IPS-11a (cell line): ENCODE measurements around the gene EPS8L3.
"Not testable (repeated sequence)": the region's sequence is repeated elsewhere in the genome, so short reads cannot be mapped to it uniquely, and the experiment has no call there.

Experiments used
- H3K4me3 ChIP-seq: one replicate; pipeline ENCODE4 v1.5.1; 2013; ENCODE audit warnings: low read depth, low read length, control low read depth

Gene EPS8L3, protein sequence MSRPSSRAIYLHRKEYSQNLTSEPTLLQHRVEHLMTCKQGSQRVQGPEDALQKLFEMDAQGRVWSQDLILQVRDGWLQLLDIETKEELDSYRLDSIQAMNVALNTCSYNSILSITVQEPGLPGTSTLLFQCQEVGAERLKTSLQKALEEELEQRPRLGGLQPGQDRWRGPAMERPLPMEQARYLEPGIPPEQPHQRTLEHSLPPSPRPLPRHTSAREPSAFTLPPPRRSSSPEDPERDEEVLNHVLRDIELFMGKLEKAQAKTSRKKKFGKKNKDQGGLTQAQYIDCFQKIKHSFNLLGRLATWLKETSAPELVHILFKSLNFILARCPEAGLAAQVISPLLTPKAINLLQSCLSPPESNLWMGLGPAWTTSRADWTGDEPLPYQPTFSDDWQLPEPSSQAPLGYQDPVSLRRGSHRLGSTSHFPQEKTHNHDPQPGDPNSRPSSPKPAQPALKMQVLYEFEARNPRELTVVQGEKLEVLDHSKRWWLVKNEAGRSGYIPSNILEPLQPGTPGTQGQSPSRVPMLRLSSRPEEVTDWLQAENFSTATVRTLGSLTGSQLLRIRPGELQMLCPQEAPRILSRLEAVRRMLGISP

DNA sequence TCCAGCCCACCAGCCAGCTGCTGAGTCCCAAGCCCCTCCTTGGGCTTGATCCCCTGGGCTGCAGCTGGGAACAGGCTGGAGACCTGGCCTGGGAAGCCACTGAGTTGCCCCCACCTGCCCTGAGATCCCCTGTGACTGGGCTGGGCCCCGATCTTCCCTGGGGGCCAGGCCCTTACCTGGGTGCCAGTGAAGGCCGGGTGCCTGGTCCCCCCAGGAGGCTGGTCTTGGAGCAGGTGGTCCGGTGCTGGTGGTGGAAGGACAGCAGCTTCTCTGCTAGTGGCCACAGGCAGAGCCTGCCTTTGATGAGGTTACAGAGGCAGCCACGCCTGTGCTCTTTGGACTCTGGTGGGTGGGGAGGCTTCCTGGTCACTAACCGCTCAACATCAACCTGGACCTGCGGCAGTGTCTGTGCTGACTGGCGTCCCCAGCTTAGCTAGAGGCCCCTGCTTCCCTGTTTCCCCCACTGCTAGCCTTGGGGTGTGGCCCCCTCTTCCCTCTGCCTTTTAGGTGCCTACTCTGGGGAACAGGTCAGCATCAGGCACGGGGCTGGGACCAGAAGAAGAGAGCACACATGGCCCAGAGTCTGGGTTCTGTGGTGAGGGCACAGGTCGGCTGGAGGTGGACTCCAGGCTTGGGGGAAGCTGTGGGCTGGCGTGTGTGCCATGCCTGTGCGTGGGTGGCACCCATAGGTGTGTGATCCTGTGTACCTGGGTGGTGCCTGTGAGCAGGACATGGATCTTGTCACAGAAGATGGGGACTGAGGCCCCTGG lies at the start of gene EPS8L3:
EPS8L3 (minus strand) TSS at position 278 of the 770 bp plus-strand sequence. CDS start 2,174 bp downstream, outside the sequence.
- H3K4me3 ChIP-seq: no peak within 1 kb of the TSS

DNA sequence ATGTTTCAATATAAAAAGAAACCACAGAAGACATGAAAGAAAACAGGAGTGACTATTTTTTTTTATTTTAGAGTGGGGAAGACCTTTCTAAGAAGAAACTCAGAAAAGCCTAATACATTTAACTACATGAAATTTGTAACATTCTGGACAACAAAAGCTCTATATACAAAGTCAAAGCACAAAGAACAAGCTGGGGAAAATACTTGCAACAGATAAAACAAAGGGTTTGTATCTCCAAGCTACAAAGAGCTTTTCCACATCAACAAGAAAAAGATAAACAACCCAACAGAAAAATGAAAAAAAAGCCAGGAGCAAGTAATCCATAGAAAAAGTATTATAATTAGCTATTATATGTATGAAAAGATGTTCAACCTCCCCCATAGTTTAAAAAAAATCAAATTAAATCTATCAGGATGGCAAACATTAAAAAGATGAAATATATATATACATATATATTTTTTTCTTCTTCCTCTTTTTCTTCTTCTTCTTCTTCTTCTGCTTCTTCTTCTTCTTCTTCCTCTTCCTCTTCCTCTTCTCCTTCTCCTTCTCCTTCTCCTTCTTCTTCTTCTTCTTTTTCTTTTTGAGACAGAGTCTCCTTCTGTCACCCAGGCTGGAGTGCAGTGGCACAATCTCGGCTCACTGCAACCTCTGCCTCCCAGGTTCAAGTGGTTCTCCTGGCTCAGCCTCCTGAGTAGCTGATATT lies 49.1 kb upstream of the EPS8L3 start:
- no peak overlapping the region for H3K4me3 ChIP-seq

DNA sequence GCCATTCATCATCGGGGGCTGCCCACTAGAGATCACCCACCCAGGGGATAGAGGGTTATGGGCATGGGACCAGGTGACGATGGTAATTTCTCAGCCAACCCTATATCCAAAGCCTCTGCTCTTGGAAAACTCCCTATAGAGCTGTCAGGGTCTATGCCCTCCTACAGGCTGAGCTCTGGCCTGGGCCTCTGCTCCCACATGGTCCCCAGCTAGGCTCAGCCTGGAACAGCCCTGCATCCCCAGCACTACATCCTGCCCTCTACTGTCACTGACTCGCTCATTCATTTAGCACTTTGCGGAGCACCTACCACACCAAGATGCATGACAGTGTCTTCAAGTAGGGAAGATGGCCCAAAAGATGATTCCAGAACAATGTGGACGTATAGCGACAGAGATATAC lies 45.0 kb upstream of the EPS8L3 start:
- no peak overlapping the region for H3K4me3 ChIP-seq

DNA sequence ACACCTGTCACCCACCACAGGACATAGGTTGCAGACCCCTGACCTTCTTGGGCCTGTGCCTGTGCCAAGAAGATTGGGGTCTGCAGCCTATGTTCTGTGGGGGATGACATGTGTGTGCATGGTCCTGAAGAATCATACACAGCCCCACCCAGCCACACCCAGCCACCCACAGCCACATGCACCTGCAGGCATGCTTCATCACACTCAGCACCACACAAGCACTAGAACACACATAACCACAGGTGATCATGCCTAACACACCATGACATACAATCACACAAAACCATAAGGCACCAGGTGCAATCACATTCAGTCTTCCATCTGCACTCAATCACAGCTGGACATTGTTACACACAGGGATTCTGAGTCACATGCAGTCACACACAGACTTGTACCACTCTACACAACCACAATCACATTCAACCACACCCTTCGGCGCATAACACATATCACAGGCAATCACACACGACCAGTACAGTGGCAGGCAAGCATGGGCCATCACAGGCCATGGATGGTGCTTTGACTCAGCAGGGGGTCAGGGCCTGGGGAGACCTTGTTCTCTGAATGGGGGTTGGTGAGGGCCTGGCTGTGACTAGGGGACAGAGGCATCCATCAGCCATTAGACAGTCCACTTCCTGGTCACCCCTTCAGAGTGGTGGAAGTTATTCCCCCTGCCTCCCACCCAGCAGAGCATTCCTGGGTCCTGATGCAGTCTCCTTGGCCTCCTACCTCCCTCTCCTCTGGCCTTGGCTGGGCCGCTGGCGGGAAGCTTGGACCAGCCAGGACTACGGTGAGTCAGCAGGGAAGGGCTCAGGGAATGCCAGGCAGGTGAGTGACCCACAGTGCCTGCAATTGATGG lies 44.3 kb upstream of the EPS8L3 start:
- no peak overlapping the region for H3K4me3 ChIP-seq

DNA sequence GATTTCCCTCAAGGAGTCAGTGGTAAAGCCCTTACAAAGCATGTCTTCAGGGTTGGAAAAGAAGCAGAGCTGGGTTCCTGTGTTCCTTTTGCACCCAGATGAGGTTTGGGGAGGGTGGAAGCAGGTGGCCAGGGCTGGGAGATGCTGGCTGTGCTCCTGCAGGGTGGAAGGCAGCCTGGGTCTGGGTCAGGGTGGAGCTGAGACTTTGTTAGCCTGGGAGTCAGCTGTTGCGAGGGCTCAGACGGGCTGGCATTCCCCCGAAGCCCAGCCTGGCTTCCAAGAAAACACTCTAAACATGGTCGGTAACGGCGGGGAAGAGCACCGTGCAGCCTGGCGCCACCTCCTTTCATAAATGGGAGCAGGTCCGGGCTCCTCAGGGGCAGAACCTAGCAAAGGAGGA lies 43.7 kb upstream of the EPS8L3 start:
- no peak overlapping the region for H3K4me3 ChIP-seq

DNA sequence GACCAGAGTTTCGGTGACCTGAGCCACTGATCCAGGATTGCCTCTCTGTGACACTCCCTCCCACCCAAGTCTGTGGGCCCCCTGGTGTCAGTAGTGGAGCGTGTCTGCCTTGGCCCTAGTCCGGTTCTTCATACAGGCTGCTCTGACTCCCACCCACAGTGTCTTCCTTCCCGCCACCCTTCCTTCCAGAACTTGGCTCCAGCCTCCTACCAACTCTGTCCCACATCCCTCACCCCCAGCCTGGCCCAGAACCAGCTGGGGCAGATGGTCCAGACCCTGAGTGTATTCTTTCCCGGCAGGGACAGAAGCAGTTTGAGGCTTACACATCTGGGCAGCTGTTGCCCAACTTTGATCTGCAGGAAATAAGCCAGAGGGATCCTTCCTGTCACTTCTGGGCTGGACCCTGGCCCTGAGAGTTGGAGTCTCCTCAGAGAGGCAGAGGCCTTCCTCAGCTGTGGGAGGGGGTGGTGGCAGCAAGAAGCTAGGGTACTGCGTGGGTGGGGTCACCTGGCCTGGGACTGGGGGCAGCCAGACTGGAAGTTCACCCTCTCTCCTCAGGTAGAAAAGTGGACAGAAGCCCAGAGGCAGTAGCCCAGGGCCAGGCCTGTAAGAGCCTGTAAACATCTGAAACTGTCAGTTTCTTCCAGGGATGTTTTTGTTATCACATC lies 43.1 kb upstream of the EPS8L3 start:
- no peak overlapping the region for H3K4me3 ChIP-seq

DNA sequence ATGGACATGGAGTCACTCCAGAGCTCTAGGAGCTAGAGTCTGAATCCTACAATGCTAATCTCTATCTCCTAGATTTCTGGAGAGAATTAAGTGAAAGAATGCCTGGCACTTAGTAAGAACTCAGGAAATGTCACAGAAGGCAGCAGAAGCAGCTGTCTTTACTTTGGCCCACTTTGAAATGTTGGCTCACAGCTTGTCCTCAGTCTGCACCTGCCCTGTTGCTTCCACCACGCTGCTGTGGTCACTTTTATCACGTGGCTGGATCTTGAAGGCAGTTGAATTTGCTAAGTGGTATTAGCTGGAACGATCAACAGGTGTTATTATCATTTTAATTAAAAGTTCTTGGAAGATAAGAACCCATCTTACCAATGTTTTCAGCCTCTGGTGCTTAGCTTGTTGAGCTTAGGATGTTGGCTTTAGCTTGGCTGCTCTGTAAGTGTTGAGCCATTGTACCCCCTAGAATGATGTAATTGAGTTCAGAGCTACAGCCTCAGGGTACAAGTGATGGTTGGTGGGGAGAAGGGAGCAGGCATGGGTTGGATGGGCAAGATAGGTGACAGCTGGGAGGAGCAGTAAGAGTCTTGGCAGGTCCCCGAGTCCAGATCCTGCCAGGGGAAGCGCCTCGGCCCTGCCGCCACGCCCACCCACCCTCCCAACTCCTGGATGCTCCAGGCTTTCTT lies 41.9 kb upstream of the EPS8L3 start:
- H3K4me3 ChIP-seq: no peak overlapping the region

DNA sequence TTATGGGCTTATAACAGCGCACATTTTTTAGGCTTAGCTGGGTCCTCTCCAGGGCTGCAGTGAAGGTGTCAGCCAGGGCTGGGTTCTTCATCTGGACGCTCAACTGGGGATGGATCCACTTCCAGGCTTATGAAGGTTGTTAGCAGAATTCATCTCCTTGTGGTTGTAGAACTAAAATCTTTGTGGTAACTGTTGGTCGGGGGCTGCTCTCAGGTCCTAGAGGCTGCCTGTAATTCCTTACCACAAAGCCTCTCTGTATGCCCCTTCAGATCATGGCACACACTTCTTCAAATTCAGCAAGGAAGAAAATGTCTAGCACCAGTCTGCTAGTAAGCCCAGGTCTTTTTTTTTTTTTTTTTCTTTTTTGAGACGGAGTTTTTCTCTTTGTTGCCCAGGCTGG lies 40.9 kb upstream of the EPS8L3 start:
- H3K4me3 ChIP-seq: no peak overlapping the region

DNA sequence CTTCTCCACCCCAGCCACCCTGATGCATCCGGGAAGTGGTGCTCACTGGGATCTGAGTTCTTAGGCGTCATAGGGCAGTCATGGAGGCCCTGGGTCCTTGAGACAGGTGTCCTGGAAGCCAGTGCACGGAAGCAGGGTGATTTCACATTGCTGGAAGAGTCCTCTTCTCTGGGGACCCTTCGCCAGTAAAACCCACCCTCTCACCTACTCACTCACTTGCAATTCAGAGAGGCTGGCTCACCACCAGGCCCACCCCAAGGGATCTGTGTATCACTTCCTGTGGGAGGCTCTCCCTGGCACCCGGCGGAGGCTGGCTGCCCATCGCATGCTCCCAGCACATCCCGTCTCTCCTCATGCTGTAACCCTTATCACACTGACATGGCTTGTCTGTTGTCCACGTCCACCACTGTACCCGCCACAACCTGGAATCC lies 40.2 kb upstream of the EPS8L3 start:
- no peak overlapping the region for H3K4me3 ChIP-seq

DNA sequence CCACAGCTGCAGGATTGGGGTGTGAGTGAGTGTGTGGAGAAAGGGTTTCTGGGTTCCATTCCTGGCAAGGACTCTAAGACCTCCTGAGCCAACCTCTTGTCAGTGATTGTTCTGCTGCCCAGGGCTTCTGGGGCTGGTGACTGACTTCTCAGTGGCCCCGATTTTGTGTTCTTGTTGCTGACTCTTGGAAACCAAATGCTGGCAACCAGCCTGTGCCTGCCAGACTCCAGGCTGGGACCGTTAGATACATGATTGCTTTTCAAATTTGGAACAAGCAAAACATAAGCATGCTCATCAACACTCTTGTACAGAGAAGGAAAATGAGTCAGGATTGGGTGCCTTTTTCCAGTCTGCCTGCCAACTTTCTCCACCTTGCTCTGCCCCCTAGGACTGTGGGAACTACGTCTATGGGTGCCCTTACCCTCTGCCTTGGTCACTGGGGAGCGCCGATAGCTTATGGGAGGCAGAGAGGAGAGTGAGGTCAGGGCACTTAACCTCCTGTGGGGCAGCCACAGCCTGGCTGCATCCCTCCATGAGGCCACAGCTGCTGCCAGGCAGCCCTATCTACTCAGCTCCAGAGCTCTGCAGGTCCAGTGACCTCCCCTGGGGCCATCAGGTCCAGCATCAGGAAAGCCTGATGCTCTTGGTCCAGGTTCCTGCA lies 39.3 kb upstream of the EPS8L3 start:
- H3K4me3 ChIP-seq: no peak overlapping the region

DNA sequence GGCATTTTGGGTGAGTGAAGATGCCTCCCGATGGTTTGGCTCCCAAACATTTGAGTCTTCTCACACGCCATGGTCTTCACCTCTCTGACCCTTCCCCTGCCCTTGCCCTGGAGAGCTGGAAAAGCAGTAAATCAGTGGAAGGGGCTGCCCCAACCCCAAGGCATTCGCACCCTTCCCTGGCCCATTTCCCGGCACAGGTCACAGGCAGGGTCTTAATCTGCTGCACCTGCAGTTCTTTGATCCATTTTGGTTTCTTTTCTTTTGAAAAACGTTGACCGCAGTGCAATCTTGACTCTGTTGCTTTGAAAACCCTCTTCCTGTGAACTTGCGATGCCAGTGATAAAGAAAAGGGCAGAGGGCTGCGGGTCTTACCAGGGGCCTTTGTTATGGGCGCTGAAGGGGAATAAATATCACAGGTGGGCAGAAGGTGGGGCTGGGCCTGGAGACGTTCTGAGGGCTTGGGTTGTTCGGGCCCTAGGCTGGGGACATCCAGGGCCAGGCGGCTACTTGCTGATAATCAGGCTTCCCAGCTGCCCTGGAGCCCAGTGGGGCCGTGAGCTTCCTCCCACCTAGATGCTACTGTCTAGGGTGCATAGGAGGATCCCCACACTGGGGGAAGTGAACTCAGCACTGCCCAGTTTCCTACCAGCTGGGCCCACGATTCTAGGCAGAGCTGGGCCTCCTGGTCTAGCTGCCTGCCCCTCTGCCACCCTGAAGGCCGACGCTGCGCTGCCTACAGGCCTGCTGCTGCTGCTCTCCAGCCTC lies 38.6 kb upstream of the EPS8L3 start:
- no peak overlapping the region for H3K4me3 ChIP-seq

DNA sequence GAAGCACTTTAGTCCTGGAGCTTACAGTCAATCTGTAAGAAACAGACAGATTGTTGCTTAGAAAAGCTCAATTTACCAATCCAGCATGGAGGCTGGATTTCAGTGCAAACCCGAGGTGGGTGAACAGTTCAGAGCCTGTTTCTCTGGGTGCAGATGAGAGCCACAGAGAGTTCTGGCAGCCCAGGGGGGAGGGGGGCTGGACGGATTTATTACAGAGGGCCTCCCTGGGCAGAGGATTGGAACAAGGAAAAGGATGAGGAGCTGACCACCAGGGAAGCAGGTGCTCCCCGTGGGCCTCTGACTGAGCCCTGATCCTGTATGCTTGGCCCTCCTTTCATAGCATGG lies 38.0 kb upstream of the EPS8L3 start:
- H3K4me3 ChIP-seq: no peak overlapping the region

DNA sequence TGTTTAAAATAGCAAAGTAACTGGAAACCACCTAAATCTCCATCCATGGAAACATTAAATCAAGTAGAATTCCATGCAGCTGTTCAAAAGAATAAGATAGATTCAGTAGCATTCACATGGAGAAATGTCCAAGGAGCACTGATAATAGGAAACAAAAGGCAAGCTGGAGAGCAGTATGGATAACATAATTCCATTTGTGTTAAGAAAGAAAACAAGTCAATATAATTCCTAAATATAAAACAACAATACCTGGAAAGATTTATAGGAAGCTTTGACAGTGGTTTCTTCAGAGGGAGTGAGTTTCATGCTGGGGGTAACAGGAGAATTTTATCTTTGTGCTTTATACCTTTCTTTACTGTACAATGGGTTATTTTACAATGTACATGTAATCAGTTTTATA lies 36.6 kb upstream of the EPS8L3 start:
- no peak overlapping the region for H3K4me3 ChIP-seq

DNA sequence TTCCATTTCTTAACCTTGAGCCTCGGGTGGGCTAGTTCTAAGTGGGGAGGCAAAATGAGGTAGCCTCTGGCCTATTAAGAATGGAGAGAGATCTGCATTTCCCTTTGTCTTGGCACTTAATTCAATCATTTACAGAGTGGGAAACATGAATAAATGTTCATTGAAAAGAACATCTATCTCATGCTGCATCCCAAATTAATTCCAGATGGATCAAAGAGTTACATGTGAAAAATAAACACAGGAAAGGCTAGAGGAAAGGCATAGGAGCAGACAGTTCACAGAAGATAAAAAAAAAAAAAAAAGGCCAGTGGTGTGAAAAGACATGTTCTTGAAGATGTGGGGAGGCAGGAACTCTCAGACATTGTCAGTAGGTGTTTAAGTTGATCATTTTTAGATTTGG lies 35.7 kb upstream of the EPS8L3 start:
- no peak overlapping the region for H3K4me3 ChIP-seq

DNA sequence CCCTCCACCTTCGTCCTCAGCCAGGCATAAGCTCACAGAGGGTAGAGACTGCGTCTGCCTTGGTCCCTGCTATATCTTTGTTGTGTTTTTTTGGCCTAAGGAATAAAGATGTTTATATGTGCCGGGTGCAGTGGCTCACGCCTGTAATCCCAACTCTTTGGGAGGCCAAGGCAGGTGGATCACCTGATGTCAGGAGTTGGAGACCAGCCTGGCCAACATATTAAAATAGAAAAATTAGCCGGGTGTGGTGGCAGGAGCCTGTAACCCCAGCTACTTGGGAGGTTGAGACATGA lies 33.5 kb upstream of the EPS8L3 start:
- H3K4me3 ChIP-seq: not testable (repeated sequence)

DNA sequence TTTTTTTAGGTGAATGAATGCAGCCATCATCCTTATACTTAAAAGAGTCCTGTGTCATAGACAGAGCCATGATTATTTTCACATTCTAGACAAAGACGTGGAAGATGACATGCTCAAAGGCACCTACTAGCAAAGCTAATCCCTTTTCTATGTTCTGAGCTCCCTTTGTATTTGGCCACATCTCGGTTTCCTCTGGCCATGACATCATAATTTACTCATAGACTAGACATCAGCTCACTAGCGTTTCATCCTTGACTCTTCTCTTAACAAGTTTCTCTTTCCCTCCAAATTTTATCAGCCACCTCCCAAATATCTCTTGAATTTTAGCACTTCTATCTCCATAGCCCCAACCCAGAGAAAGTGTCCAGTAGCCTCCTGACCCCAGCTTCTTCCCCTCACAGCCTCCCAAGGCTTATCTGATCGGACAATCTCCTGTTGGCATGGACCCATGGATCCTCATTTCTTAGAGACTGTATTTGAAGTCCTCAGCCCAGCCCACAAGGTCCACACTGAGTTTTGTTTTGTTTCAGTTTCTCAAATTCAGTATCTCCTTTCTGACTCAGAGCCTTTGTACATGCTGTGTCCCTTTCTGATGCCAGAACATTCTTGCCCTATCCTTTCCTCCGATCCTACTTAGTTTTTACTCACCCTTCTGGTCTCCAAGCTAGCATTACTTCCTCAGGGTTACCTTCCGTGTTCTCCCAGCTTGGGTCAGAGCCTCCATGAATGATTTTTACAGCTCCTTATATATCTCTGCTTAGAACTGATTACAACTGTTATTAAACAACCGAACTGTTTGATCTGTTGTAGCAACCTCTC lies 33.0 kb upstream of the EPS8L3 start:
- no peak overlapping the region for H3K4me3 ChIP-seq

DNA sequence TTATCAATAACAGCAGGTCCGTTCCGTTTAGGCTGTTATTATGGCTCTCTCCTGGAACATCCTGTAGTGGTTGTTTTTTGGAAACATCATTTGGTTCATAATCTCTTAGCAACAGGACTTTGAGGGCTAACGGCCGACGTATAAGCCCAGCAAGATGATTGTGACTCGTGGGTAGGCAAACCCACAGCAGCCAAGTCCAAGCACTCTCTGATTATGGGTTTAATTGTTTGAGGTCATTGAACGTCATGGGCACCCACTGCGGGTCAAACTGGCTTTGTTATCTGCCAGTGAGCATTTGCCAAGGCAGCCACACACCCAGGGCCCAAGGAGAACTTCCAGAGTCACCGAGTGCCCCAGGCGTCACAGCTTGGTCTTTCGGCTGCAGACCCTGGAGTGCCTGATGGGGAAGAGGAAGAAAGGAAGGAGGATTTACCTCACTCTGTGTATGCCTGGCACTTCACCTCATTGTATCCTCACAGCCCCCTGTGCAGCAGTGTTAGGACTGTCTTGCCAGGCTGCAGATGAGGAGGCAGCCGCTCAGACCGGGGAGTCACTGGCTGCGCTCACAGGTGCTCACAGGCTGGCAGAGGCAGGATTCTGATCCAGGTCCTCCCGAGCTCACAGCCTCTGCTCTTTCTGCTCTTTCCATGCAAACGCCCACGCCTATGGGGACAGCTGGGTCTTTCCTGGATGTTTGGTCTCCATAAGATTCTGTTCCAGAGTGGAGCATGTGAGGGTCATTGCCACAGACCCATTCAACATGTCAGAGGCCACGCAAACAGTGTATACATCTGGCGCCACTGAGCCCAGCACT lies 30.8 kb upstream of the EPS8L3 start:
- H3K4me3 ChIP-seq: no peak overlapping the region
